Measurements from ENCODE around the gene LATS2.

Gene LATS2

GRCh38 chr13:20924758-20925394 is 136.5 kb downstream of the LATS2 start:
- in situ Hi-C loops (cut with MboI; ENCODE audit: low sequenced_read_pairs): loop anchor here (10.0 to 25.0 kb wide), 4 partner anchors 262 to 738 kb away; partner anchors contain the start of genes GJB2, MRPL57 and SKA3

GRCh38 chr13:20923272-20923671 is 138.1 kb downstream of the LATS2 start:
- in situ Hi-C loops (cut with MboI; ENCODE audit: low sequenced_read_pairs): loop anchor here (10.0 to 25.0 kb wide), 2 partner anchors 428 to 736 kb away; partner anchors contain the start of gene GJB2

All from HL-60/S4 treated with retinoic acid at 250 ng/mL for 4 days and 3 days (cell line).